Adipocyte (in vitro differentiated cells): Measurements from ENCODE around the gene CDH4.

ENCODE experiments used
- DNase-seq: peaks from one replicate; pipeline ENCODE4 v3.0.0-alpha.2; 2015; ENCODE audit warnings: low read depth
- H3K27me3 ChIP-seq: replicated peaks from 2 replicates; pipeline ENCODE4 v1.7.0; 2013; ENCODE audit warnings: mild to moderate bottlenecking, low read length, moderate library complexity; ENCODE audit not compliant: control insufficient read depth, insufficient read depth
- H3K36me3 ChIP-seq: 2 replicates; pipeline ENCODE4 v1.7.0; 2013; ENCODE audit warnings: low read length, mild to moderate bottlenecking, moderate library complexity; ENCODE audit not compliant: control insufficient read depth, insufficient read depth, severe bottlenecking
- H3K4me1 ChIP-seq: 2 replicates; pipeline ENCODE4 v1.7.0; 2013; ENCODE audit warnings: mild to moderate bottlenecking, low read length, moderate library complexity; ENCODE audit not compliant: control insufficient read depth, insufficient read depth
- H3K4me3 ChIP-seq: 2 replicates; pipeline ENCODE4 v1.7.0; 2013; ENCODE audit warnings: mild to moderate bottlenecking, low read length, moderate library complexity
- H3K9ac ChIP-seq: 2 replicates; pipeline ENCODE4 v1.7.0; 2013; ENCODE audit warnings: mild to moderate bottlenecking, low read length, moderate library complexity
- H3K9me3 ChIP-seq: 2 replicates; pipeline ENCODE4 v1.7.0; 2013; ENCODE audit warnings: mild to moderate bottlenecking, low read length, moderate library complexity; ENCODE audit not compliant: control insufficient read depth

The CDH4 gene

DNA sequence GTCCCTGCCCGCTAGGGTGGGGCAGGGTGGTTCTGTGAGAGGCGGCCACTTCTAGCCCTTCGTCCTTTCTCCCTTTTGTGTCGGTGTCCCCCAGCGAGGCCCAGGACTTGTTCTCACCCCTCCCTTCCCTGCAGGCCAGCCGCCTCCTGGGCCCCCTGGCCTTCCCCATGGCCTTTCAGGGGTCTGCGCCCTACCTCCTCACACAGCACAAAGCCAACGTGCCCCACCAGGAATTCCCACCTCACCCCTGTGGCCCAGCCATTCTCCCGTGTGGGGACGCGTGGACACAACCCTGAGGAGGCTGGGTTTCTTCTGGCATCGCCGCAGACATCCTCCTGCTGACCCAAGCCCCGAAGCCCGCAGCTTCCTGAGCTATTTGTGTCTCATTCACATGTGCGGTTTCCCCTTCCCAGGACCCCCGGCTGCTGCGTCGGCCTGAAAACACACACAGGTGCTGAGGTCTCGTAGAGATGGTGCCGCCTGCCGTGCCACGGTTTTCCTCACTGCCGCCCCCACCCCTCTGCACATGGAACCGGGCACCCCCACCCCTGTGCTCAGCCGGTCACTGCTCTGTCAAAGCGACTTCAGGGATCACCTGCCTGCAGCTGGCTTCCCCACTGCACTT lies 375.8 kb downstream of the CDH4 start:
- Histone ChIP-seq H3K4me1 (no peaks in the 10 kb centered on the region), H3K27me3 (peaks cover 39% of the 10 kb centered on the region)
- DNase-seq = no peak

DNA sequence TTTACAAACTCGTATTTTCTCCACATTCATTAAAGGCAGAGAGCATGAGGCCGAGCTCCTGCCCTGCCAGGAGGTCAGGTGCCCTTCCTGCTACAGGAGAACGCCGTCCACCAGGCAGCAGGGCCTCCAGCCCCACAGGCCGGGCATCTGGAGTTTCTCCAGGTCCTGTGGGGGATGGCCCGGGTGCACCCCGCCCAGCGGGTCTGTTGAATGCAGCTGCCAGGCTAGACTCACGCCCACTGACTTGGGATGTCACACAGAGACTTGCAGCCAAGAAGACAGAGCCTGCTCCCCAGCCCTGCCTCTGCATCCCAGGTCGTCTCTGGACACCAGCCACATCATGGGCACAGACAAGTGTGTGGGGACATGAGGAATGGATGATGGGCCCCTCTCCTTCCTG lies 376.4 kb downstream of the CDH4 start:
- Histone ChIP-seq H3K9me3 (no peaks in the 10 kb centered on the region), H3K27me3 (peaks cover 39% of the 10 kb centered on the region), H3K4me3 (no peak overlapping the region), H3K36me3 (no peaks in the 10 kb centered on the region), H3K4me1 (no peaks in the 10 kb centered on the region), H3K9ac (no peak overlapping the region)
- DNase-seq = no peak

More for the DNA sequence above, 375.8 kb downstream of the CDH4 start:
- no peaks in the 10 kb centered on the region for H3K36me3 ChIP-seq
- H3K4me3 ChIP-seq = no peak overlapping the region
- H3K9me3 ChIP-seq = no peaks in the 10 kb centered on the region
- no peak overlapping the region for H3K9ac ChIP-seq

DNA sequence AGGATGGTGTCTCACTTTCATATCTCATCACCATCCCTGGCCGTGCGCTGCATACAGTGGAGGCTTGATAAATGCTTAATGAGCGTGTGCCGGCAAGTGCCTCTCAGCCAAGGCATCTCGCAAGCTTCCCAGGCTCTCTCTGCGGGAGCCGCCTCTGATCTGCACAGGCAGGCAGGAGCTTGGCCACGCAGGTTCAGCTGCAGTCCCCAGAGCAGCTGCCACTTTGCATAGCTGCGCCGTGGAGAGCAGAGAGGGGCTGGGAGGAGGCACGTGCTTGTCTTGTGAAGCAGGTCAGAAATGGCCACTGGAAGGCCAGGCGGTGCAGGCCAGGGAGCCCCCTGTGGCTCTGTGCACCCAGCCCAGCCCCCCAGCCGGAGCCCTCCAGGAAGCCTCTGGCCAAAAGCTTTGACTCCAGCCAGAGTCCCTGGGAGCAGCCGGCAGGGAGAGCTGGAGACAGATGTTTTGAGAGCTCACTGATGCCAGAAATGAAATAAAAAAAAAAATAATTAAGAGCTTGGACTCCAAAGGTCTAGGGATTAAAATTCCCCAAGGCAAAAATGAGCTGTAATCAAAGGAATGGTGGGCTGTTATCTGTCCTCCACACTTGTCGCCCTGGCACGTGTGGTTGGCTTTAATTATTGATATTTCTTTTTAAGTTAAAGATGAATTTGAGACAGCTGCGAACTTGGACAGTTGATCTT lies 377.0 kb downstream of the CDH4 start:
- no peak for DNase-seq
- Histone ChIP-seq H3K9ac (no peak overlapping the region), H3K4me3 (no peak overlapping the region), H3K36me3 (no peaks in the 10 kb centered on the region), H3K9me3 (no peaks in the 10 kb centered on the region), H3K27me3 (peaks cover 39% of the 10 kb centered on the region), H3K4me1 (no peaks in the 10 kb centered on the region)

DNA sequence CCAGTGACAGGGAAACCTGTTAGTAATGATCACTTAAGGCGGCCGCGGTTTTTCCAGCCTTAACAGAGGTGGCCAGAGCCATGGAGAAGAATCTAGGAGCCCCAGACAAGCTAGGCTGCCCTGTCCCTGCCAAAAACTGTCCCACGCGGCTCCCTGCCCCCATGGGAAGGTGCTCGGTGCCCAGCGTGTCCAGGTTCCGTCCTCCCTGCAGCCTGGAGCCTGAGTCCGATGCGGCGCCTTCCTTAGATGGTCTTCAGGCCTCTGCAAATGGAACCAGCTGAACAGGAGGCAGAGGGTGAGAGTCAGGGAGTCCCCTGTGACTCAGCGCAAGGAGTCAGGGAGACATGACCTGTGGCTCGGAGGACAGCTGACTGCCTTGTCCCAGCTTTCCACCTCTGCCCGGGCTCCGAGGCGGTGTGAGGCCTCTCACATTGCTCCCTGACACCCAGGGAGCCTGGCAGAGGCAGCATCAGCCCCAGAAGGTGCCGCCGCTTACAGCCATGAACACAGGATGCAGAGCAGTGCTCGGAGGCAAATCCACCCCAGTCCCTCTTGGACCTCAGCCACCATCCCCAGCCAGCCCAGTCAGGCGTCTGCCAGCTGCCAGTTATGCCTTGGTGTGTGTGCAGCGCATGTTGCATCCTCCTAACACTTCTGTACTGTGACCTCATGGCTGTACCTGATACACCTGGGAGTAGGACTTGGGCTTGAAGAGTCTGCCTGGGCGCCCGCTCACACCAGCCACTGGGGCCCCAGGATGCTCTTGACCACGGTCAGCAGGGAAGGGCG lies 377.7 kb downstream of the CDH4 start:
- no peak for DNase-seq
- Histone ChIP-seq H3K4me3 (no peak overlapping the region), H3K4me1 (no peaks in the 10 kb centered on the region), H3K27me3 (peaks cover 39% of the 10 kb centered on the region), H3K9me3 (no peaks in the 10 kb centered on the region), H3K36me3 (no peaks in the 10 kb centered on the region), H3K9ac (no peak overlapping the region)

DNA sequence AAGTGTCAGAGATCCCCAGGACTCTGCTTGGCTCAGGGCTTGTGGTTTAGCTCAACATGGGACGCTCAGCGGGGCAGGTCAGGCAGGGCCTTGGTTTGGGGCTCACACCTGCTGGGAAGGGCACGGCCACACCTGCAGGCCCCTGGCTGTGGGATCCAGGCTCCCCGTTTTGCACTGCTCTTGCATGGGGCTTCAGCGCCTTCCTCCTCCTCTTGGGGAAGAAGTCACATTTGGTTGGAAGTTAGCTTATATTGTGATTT lies 378.3 kb downstream of the CDH4 start:
- Histone ChIP-seq H3K36me3 (no peaks in the 10 kb centered on the region), H3K9me3 (no peaks in the 10 kb centered on the region), H3K27me3 (peaks cover 38% of the 10 kb centered on the region), H3K4me1 (no peaks in the 10 kb centered on the region), H3K9ac (no peak overlapping the region), H3K4me3 (no peak overlapping the region)
- DNase-seq = no peak

DNA sequence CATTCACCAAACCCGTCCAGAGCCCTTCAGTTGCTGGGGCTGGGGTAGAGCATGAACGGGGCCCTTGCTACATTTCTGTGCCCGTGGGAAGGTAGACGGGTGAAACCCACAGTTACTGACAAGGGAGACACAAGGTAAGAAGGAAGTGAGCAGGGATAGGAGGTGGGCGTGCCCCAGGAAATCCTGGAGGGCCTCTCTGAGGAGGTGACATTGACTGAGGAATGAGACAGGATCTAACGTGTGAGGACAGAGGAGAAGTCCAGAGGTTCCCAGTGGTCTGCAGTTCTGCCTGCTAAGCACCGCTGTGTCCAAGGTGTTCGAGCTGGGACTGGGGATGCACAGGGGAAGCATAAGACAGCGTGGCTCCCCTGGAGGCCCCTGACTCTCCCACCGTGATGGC lies 378.8 kb downstream of the CDH4 start:
- peaks cover 35% of the 10 kb centered on the region for H3K27me3 ChIP-seq
- no peak overlapping the region for H3K4me3 ChIP-seq
- H3K9ac ChIP-seq = no peak overlapping the region
- no peaks in the 10 kb centered on the region for H3K36me3 ChIP-seq
- no peaks in the 10 kb centered on the region for H3K4me1 ChIP-seq
- no peaks in the 10 kb centered on the region for H3K9me3 ChIP-seq
- no peak for DNase-seq

DNA sequence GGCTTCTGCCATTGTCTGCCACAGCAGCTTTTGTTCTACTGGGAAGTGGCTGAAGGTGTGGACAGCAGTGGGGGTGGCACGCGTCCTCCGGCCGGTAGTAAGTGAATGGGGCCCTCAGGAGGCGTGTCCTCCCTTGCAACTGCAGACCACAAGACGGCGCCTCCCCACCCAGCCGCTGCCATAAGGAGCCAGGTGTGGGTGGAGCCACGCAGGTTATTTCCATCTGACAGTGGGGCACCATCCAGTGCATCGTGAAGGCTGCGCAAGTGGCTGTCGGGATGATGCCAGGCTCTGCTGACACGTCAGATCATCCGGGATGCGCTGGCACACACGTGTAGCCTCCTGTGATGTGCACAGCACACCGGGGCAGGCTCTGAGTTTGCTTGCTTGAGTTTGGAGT lies 379.7 kb downstream of the CDH4 start:
- no peaks in the 10 kb centered on the region for H3K9me3 ChIP-seq
- H3K4me3 ChIP-seq = no peak overlapping the region
- H3K36me3 ChIP-seq = no peaks in the 10 kb centered on the region
- no peaks in the 10 kb centered on the region for H3K4me1 ChIP-seq
- no peak overlapping the region for H3K9ac ChIP-seq
- no peak for DNase-seq
- H3K27me3 ChIP-seq = peaks cover 32% of the 10 kb centered on the region

DNA sequence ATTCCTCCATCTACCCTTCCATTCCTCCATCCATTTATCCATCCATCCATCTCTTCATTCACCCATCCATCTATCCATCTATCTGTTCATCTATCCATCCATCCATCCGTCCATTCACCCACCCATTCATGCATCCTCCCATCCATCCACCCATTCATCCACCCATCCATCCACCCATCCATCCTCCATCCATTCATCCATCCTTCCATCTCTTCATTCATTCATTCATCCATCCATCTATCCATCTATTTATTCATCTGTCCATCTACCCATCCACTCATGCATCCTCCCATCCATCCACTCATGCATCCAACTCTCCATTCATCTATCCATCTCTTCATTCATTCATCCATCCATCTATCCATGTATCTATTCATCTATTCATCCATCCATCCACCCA lies 380.9 kb downstream of the CDH4 start:
- Histone ChIP-seq H3K4me1 (no peaks in the 10 kb centered on the region), H3K9ac (no peak overlapping the region), H3K4me3 (no peak overlapping the region), H3K9me3 (no peaks in the 10 kb centered on the region), H3K36me3 (no peaks in the 10 kb centered on the region), H3K27me3 (peaks cover 35% of the 10 kb centered on the region)
- no peak for DNase-seq

DNA sequence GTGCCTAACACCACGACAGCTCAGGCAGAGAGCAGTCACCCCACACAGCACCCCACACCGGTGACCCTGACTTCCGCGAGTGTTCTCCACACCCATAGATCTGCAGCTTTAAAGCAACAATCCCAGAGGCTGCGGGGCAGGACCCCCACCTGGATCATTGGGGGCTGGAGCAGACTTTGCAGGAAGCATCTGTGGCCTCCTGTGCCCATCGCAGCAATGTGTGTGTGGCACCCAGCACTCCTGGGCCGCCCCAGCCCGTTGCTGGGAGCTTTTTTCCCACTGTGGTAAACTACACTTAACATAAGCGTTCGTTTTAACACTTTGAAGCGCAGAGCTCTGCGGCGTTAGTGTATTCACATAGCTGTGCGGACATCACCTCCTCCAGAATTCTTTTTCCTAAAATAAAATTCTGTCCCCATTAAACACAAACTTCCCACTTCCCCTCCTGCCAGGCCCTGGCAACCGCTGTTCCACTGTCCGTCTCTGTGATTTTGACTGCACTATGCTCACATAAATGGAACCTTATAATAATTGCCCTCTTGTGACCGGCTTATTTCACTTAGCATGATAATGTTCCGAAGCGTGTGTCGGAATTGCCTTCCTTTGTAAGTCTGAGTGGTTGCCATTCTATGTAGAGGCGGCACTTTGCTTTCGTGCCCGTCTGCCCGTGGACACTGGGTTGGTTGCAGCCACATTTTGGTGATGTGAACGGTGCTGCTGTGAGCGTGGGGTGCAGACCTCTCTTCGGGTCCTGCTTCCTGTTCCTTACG lies 382.5 kb downstream of the CDH4 start:
- Histone ChIP-seq H3K4me3 (no peak overlapping the region), H3K27me3 (peaks cover 27% of the 10 kb centered on the region), H3K4me1 (no peaks in the 10 kb centered on the region), H3K9ac (no peak overlapping the region), H3K9me3 (no peaks in the 10 kb centered on the region), H3K36me3 (no peaks in the 10 kb centered on the region)
- no peak for DNase-seq

DNA sequence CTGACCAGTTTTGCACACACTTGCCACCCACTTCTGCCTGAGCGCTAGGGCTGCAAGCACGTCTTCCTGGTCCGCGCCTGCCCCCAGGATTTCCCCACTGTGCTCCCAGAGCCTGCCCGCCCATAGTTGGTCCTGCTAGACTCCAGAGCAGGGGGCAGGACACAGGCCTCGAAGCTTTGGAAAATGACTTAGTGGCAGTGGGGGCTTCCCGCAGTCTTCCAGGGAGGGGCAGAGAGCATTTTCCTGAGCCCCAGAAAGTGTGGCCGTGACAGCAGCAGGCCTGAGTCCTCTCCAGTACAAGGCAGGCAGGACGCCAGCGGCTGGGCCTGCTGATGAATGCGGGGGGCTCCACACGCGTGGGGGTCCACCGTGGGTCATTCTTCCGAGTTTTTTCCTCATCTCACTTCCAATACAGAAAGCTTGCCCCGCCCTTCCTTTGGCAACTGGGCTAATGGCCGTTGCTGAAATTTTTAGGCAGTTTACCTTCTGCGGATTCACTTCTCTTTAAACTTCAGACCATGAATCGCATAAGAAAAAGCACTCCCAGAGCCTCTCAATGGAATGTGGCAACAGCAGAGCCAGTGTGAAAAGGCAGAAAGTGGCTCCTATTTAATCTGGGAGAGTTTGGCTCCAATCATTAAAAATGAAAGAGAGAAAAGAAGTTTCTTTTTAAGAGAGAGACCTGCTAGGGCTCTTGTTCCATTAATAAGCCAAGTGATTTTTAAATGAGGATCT lies 383.8 kb downstream of the CDH4 start:
- H3K9me3 ChIP-seq = no peaks in the 10 kb centered on the region
- H3K36me3 ChIP-seq = no peaks in the 10 kb centered on the region
- no peaks in the 10 kb centered on the region for H3K4me1 ChIP-seq
- no peak overlapping the region for H3K4me3 ChIP-seq
- no peak overlapping the region for H3K9ac ChIP-seq
- DNase-seq = no peak
- H3K27me3 ChIP-seq = peaks cover 15% of the 10 kb centered on the region
